Hepatocyte (in vitro differentiated cells): Measurements from ENCODE around the gene ADAMTS2. TPM values are rescaled to one million over a fixed set of nuclear protein-coding genes. Genes with fewer than 3 reads are reported as not detected.

Source experiments
- DNase-seq: peaks from one replicate; pipeline ENCODE4 v3.0.0-alpha.2; 2016; ENCODE audit warnings: low spot score
- H2AFZ ChIP-seq: fragments of 200-600 bp; sonication (generic); 2 replicates; pipeline ENCODE4 v1.6.0; 2016; ENCODE audit warnings: antibody characterized with exemption, mild to moderate bottlenecking
- H3K27ac ChIP-seq: fragments of 200-600 bp; sonication (generic); 2 replicates; pipeline ENCODE4 v1.5.1; 2016; ENCODE audit warnings: mild to moderate bottlenecking
- H3K27me3 ChIP-seq: fragments of 200-600 bp; sonication (generic); 2 replicates; pipeline ENCODE4 v1.6.1; 2016
- H3K36me3 ChIP-seq: fragments of 200-600 bp; sonication (generic); replicated peaks from 2 replicates; pipeline ENCODE4 v1.5.1; 2016; ENCODE audit warnings: low read depth; ENCODE audit not compliant: insufficient read depth
- H3K4me1 ChIP-seq: fragments of 200-600 bp; sonication (generic); 2 replicates; pipeline ENCODE4 v1.5.1; 2016; ENCODE audit warnings: mild to moderate bottlenecking, moderate library complexity; ENCODE audit not compliant: insufficient read depth
- H3K4me2 ChIP-seq: fragments of 200-600 bp; sonication (generic); 2 replicates; pipeline ENCODE4 v1.6.0; 2016
- H3K4me3 ChIP-seq: fragments of 200-600 bp; sonication (generic); 2 replicates; pipeline ENCODE4 v1.5.1; 2016; ENCODE audit warnings: mild to moderate bottlenecking
- H3K79me2 ChIP-seq: fragments of 200-600 bp; sonication (generic); 2 replicates; pipeline ENCODE4 v1.6.0; 2017; ENCODE audit warnings: mild to moderate bottlenecking
- H3K9me2 ChIP-seq: fragments of 200-600 bp; sonication (generic); replicated peaks from 2 replicates; pipeline ENCODE4 v1.6.0; 2017; ENCODE audit warnings: mild to moderate bottlenecking; ENCODE audit not compliant: insufficient read depth
- H3K9me3 ChIP-seq: fragments of 200-600 bp; sonication (generic); 2 replicates; pipeline ENCODE4 v1.5.1; 2016; ENCODE audit warnings: low read depth, mild to moderate bottlenecking
- H4K20me1 ChIP-seq: fragments of 200-600 bp; sonication (generic); 2 replicates; pipeline ENCODE4 v1.6.0; 2016; ENCODE audit warnings: mild to moderate bottlenecking; ENCODE audit not compliant: insufficient read depth, poor library complexity, severe bottlenecking
- CTCF ChIP-seq: fragments of 200-600 bp; sonication (generic); IDR thresholded peaks from 2 replicates; pipeline ENCODE4 v1.5.1; 2016; ENCODE audit warnings: antibody characterized with exemption, mild to moderate bottlenecking; ENCODE audit not compliant: poor library complexity
- EZH2 ChIP-seq: fragments of 200-600 bp; sonication (generic); IDR thresholded peaks from 2 replicates; pipeline ENCODE4 v1.6.1; 2016; ENCODE audit warnings: antibody characterized with exemption, mild to moderate bottlenecking, borderline replicate concordance
- EZH2phosphoT487 ChIP-seq: fragments of 200-600 bp; sonication (generic); IDR thresholded peaks from one replicate; pipeline ENCODE4 v1.6.1; 2018; ENCODE audit warnings: antibody characterized with exemption, mild to moderate bottlenecking, low read depth, moderate library complexity; ENCODE audit not compliant: unreplicated experiment, severe bottlenecking
- WGBS: methylation state at CpG from one replicate; pipeline ENCODE4 v1.1.6; 2016; ENCODE audit warnings: low lambda C conversion rate; ENCODE audit errors: missing lambda C conversion rate; 5-methylcytosine and 5-hydroxymethylcytosine counted together
- polyA plus RNA-seq: library from polyadenylated mRNA; unstranded; fragments of >200 nt; fragmentation: Nextera tagmentation; extraction: Ambion mirVana; gene quantifications from 2 replicates; pipeline ENCODE4 v1.2.1, GENCODE V29; 2016
- total RNA-seq: library from RNA; depleted of rRNA; stranded (reverse); fragments of >200 nt; gene quantifications from 2 replicates; pipeline ENCODE4 v1.2.3, GENCODE V29; 2014

ADAMTS2 gene
- total and polyA plus RNA-seq, 2 experiments from 2014 or later, result 55.4 to 78.8 TPM

- no peaks in the 10 kb centered on the region for H3K9me2 ChIP-seq
- H3K27ac ChIP-seq, result no peak overlapping the region
- H2AFZ ChIP-seq, result no peak overlapping the region
- no peak for DNase-seq
- no peak overlapping the region for H3K4me2 ChIP-seq
- H3K79me2 ChIP-seq, result no peaks in the 10 kb centered on the region
- H3K4me3 ChIP-seq, result no peak overlapping the region
- no peaks in the 10 kb centered on the region for H3K9me3 ChIP-seq
- H3K4me1 ChIP-seq, result no peaks in the 10 kb centered on the region
- H3K36me3 ChIP-seq, result no peaks in the 10 kb centered on the region
- no peaks in the 10 kb centered on the region for H4K20me1 ChIP-seq
- no peaks in the 10 kb centered on the region for H3K27me3 ChIP-seq
- 79% methylated on average over 5 of the region's 5 CpGs for WGBS
- no peak for TF ChIP-seq EZH2phosphoT487
- TF ChIP-seq CTCF, result no peak
- no peak for TF ChIP-seq EZH2
Measured at GRCh38 chr5:179115307-179115706, 230.0 kb downstream of the ADAMTS2 start.

- Histone ChIP-seq H4K20me1 (no peaks in the 10 kb centered on the region), H3K4me1 (no peaks in the 10 kb centered on the region), H3K9me3 (no peaks in the 10 kb centered on the region), H3K4me2 (no peak overlapping the region), H2AFZ (no peak overlapping the region), H3K4me3 (no peak overlapping the region), H3K36me3 (no peaks in the 10 kb centered on the region), H3K9me2 (no peaks in the 10 kb centered on the region), H3K79me2 (no peaks in the 10 kb centered on the region), H3K27me3 (no peaks in the 10 kb centered on the region), H3K27ac (no peak overlapping the region)
- no peak for DNase-seq
- no peak for TF ChIP-seq EZH2
- no peak for TF ChIP-seq EZH2phosphoT487
- no peak for TF ChIP-seq CTCF
- WGBS, result 93% methylated on average over 7 of the region's 7 CpGs
Measured at GRCh38 chr5:179114756-179115155, 230.5 kb downstream of the ADAMTS2 start.

GRCh38 chr5:179113945-179114641 lies 231.2 kb downstream of the ADAMTS2 start:
- Histone ChIP-seq H3K36me3 (no peaks in the 10 kb centered on the region), H3K9me2 (no peaks in the 10 kb centered on the region), H2AFZ (no peak overlapping the region), H3K27ac (no peak overlapping the region), H3K27me3 (no peaks in the 10 kb centered on the region), H3K4me1 (no peaks in the 10 kb centered on the region), H3K79me2 (no peaks in the 10 kb centered on the region), H3K4me3 (no peak overlapping the region), H3K9me3 (no peaks in the 10 kb centered on the region), H3K4me2 (no peak overlapping the region), H4K20me1 (no peaks in the 10 kb centered on the region)
- DNase-seq, result no peak
- TF ChIP-seq EZH2, result no peak
- 87% methylated on average over 12 of the region's 12 CpGs for WGBS

- no peak for DNase-seq
- no peaks in the 10 kb centered on the region for H3K27me3 ChIP-seq
- no peak overlapping the region for H3K27ac ChIP-seq
- no peaks in the 10 kb centered on the region for H3K79me2 ChIP-seq
- no peak overlapping the region for H3K4me2 ChIP-seq
- H3K9me2 ChIP-seq, result no peaks in the 10 kb centered on the region
- 89% methylated on average over 13 of the region's 13 CpGs for WGBS
- no peak overlapping the region for H2AFZ ChIP-seq
- no peaks in the 10 kb centered on the region for H4K20me1 ChIP-seq
- H3K36me3 ChIP-seq, result no peaks in the 10 kb centered on the region
- TF ChIP-seq EZH2phosphoT487 (no peak), EZH2 (no peak), CTCF (no peak)
- H3K9me3 ChIP-seq, result no peaks in the 10 kb centered on the region
- H3K4me1 ChIP-seq, result no peaks in the 10 kb centered on the region
- H3K4me3 ChIP-seq, result no peak overlapping the region
Measured at GRCh38 chr5:179113143-179113530, 232.1 kb downstream of the ADAMTS2 start.
